ENCODE data around the gene PARP3.

PARP3 gene

DNA sequence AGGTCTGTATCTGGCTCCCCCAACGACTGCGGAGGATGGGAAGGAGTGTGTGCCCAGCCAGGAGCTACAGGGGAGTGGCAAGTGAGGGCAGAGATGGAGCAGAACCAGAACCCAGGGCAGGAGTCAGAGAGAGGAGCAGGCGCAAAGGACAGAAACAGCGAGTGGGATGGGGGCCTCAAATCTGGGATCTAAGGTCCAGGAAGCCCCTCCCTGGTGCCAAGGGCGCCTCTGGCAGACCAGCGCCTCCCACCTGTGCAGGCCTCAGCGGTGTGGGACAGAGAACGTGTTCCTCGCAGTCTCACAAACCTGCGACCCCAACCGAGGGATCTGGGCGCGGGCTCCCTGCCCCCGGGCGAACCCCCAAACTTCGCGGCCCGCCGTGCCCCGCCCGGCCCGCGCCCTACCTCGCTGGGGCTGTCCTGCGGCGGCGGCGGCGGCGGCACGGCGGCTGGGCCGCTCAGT lies 24.8 kb downstream of the PARP3 start:
- Histone ChIP-seq H3K4me1 (ENCODE audit: control insufficient read depth in 1 of 2, insufficient read depth in 1 of 2, low read depth in 1 of 2, low read length in 1 of 2) (peaks cover 4 to 14% of the 10 kb centered on the region in 2 experiments), H3K36me3 (no peaks in the 10 kb centered on the region), H3K4me3 (ENCODE audit: low read depth in 1 of 2, low read length in 1 of 2) (peak overlapping the region in 1 of 2 experiments; percentile 32), H3K9me3 (no peaks in the 10 kb centered on the region), H3K27me3 (peaks cover 81% of the 10 kb centered on the region), H3K27ac (no peak overlapping the region)
- TF ChIP-seq, protein P1, sequence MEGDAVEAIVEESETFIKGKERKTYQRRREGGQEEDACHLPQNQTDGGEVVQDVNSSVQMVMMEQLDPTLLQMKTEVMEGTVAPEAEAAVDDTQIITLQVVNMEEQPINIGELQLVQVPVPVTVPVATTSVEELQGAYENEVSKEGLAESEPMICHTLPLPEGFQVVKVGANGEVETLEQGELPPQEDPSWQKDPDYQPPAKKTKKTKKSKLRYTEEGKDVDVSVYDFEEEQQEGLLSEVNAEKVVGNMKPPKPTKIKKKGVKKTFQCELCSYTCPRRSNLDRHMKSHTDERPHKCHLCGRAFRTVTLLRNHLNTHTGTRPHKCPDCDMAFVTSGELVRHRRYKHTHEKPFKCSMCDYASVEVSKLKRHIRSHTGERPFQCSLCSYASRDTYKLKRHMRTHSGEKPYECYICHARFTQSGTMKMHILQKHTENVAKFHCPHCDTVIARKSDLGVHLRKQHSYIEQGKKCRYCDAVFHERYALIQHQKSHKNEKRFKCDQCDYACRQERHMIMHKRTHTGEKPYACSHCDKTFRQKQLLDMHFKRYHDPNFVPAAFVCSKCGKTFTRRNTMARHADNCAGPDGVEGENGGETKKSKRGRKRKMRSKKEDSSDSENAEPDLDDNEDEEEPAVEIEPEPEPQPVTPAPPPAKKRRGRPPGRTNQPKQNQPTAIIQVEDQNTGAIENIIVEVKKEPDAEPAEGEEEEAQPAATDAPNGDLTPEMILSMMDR (IDR thresholded peaks at IDR 0.05) = no peak

DNA sequence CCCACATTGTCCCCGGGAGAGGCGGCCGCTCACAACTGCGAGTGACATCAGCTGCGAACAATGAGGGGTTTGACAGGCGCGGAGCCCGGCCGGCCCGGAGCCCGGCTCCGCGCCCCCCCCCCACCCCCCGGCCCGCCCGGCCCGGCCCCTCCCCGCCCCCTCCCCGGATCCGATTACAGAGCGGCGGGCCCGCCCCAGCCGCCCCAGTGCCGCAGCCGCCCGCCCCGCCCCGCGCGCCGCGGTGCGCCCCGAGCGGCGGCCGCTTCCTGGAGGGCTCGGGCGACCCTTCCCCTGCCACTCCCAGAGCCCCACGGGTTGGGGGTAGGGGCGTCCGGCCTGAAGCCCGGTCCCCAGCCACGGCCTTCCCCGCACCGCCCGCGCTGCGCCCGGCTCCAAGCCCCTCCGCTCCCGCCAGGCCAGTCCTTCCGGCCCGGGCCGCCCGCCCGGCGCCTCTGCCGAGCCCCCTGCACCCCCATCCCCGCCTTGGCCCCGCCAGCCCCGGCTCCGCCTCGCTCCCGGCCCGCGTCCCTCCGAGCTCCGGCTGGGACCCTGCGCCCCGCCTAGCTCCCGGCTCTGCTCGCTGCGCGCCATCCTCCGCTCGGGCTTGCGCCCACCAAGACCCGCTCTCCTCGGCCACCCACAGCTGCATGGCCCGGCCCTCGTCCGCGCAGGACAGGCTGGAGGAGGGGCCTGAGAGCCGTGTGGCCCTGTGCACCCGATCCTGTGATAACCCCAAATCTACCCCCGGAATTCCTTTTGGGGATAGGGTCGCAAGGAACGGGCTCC lies 25.4 kb downstream of the PARP3 start, which contains the start of gene PCBP4:
PCBP4 (minus strand) TSS at position 71 of the 786 bp plus-strand sequence. CDS start 6,214 bp downstream, outside the sequence.
- no peaks in the 10 kb centered on the region for H3K36me3 ChIP-seq
- TF ChIP-seq, protein P1 (IDR thresholded peaks at IDR 0.05) = no peak
- H3K9me3 ChIP-seq = no peaks in the 10 kb centered on the region
- H3K4me3 ChIP-seq (ENCODE audit: low read depth in 1 of 2, low read length in 1 of 2) = peak within 1 kb of the TSS; percentile 8 to 41
- H3K27me3 ChIP-seq = peaks cover 74% of the 10 kb centered on the region
- peaks cover 4 to 14% of the 10 kb centered on the region in 2 experiments for H3K4me1 ChIP-seq (ENCODE audit: control insufficient read depth in 1 of 2, insufficient read depth in 1 of 2, low read depth in 1 of 2, low read length in 1 of 2)
- no peak within 1 kb of the TSS for H3K27ac ChIP-seq

DNA sequence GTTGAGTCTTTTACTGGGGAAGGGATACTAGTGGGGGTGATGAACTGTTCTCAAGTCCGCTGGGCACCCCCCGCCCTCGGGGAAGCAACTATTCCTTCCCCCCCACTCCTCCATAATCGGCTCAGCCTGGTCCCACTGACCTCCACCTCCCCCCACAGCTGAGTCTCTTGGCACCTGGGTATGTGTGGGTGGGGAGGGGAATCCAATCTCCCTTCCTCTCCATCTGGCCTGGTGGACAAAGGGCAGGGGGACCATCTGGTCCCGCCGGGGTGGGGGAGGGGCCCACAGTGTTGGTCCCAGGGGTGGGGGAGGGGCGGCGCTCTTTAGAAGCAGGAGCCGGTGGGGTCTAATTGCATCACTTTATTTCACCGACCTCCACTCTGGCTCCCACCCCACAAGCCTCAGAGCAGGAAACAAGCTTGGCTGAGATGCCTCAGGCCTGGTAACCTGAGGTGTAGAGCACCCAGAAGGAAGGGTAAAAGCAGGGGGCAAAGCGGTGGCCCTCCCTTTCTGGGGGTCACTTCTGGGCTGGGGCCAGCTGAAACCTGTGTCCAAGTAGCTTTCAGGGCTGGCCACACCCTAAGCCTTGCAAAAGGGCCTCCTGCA lies 26.1 kb downstream of the PARP3 start:
- H3K9me3 ChIP-seq = no peaks in the 10 kb centered on the region

DNA sequence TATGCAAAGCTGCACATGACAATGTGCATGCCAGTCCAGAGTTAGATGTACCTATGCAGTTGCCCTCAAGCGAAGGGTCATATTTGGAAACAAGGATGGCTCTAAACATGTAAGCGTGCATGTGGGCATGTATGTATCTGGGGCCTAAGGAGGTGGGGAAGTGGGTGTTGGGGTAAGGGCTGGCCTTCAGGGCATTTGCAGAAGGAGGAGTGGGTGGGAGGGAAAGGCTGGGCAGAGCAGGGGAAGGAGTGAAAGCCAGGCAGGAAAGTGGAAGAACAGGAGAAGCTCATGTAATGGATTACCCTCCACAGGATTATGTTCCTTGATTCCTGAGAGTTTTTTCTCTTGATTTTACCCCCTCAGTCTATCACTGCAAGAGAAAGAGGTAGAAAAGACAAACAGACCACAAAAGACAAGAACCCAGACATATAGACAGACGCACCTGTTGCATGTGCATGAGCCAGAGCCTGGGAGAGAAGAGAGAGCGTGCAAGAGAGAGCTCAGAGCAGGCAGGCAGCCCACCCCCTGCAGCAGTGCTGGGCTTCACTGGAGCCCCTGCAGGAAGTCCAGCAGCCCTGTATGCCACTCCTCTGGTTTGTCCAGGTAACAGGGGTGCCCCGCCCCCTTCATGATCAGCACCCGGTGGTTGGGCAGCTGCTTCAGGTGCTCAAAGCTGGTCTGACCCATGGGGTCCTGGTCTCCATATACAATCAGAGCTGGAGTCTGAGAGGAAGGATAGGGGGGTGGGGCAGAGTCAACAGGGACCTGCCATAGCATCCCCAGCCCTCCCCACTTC lies 26.9 kb downstream of the PARP3 start:
- no peak overlapping the region for H3K27ac ChIP-seq
- H3K4me3 ChIP-seq (ENCODE audit: low read depth in 1 of 2, low read length in 1 of 2) = no peak overlapping the region
- H3K27me3 ChIP-seq = peaks cover 59% of the 10 kb centered on the region
- peaks cover 12 to 22% of the 10 kb centered on the region in 2 experiments for H3K4me1 ChIP-seq (ENCODE audit: control insufficient read depth in 1 of 2, insufficient read depth in 1 of 2, low read depth in 1 of 2, low read length in 1 of 2)
- no peaks in the 10 kb centered on the region for H3K9me3 ChIP-seq
- H3K36me3 ChIP-seq = no peaks in the 10 kb centered on the region
- TF ChIP-seq, protein P1 (IDR thresholded peaks at IDR 0.05) = no peak

More for the DNA sequence above, 26.1 kb downstream of the PARP3 start:
- peak overlapping the region in 1 of 2 experiments; percentile 41 for H3K4me3 ChIP-seq (ENCODE audit: low read depth in 1 of 2, low read length in 1 of 2)
- H3K27me3 ChIP-seq = peaks cover 67% of the 10 kb centered on the region
- H3K36me3 ChIP-seq = no peaks in the 10 kb centered on the region
- TF ChIP-seq, protein P1 (IDR thresholded peaks at IDR 0.05) = no peak
- peaks cover 4 to 14% of the 10 kb centered on the region in 2 experiments for H3K4me1 ChIP-seq (ENCODE audit: control insufficient read depth in 1 of 2, insufficient read depth in 1 of 2, low read depth in 1 of 2, low read length in 1 of 2)
- H3K27ac ChIP-seq = no peak overlapping the region

DNA sequence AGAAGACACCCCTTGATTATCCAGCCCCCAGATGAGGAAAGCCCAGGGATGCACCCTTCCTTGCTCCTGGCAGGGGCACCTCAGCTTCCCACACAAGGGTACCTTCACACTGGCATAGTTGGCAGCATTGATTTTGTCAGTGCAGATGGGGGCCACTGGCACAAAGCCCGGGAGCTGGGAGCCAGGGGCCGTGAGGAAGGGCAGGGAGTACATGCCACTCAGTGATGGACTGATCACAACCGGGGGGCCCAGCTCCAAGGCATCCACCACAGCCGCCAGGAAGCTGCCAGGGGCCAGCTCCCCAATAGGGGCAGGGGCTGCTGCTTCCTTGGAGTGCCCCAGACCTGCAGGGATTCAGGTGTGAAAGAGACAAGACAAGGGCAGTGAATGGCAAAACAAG lies 27.7 kb downstream of the PARP3 start:
- peaks cover 20 to 30% of the 10 kb centered on the region in 2 experiments for H3K4me1 ChIP-seq (ENCODE audit: control insufficient read depth in 1 of 2, insufficient read depth in 1 of 2, low read depth in 1 of 2, low read length in 1 of 2)
- H3K27ac ChIP-seq = no peak overlapping the region
- H3K36me3 ChIP-seq = no peaks in the 10 kb centered on the region
- no peak overlapping the region for H3K4me3 ChIP-seq (ENCODE audit: low read depth in 1 of 2, low read length in 1 of 2)
- peaks cover 52% of the 10 kb centered on the region for H3K27me3 ChIP-seq
- TF ChIP-seq, protein P1 (IDR thresholded peaks at IDR 0.05) = no peak
- no peaks in the 10 kb centered on the region for H3K9me3 ChIP-seq
